Frontal cortex (tissue), 4 donors: ENCODE data around the gene ADGRD1. TPM values are rescaled to one million over a fixed set of nuclear protein-coding genes. Genes with fewer than 3 reads are reported as not detected.

ENCODE experiments used
- DNase-seq, 2 donors: peaks; one replicate each; pipeline ENCODE4 v3.0.0; 2012; ENCODE audit warnings: low spot score in 2 of 2
- FAIRE-seq: peaks from 2 replicates; lab custom pipeline; 2012; peaks lifted over from hg19 to GRCh38; lab: Jason Lieb, UNC
- total RNA-seq: library from RNA; depleted of rRNA; stranded (reverse); fragments of >200 nt; gene quantifications from one replicate; pipeline ENCODE4 v1.2.3, GENCODE V29; 2014
- donor health status: control.
- donor health status: control.
- donor health status: control.

Gene ADGRD1
- total RNA-seq, 1 donor from 2014 or later = 4.5 TPM

GRCh38 chr12:130960787-130961186 is 7.1 kb downstream of the ADGRD1 start:
- FAIRE-seq (no peak), DNase-seq (no peak)

- FAIRE-seq (no peak), DNase-seq (no peak)
Observed at GRCh38 chr12:130961921-130962451, 8.3 kb downstream of the ADGRD1 start.

- FAIRE-seq (no peak), DNase-seq (no peak)
Observed at GRCh38 chr12:130965214-130965613, 11.5 kb downstream of the ADGRD1 start.

GRCh38 chr12:130965668-130966067 is 12.0 kb downstream of the ADGRD1 start:
- FAIRE-seq (no peak), DNase-seq (no peak)

GRCh38 chr12:130966443-130967030 is 12.8 kb downstream of the ADGRD1 start:
- DNase-seq (no peak), FAIRE-seq (no peak)

GRCh38 chr12:130967636-130968035 is 13.9 kb downstream of the ADGRD1 start:
- DNase-seq (no peak), FAIRE-seq (no peak)

GRCh38 chr12:130968611-130969010 is 14.9 kb downstream of the ADGRD1 start:
- no peak for FAIRE-seq
- DNase-seq = no peak

GRCh38 chr12:130969223-130969622 is 15.5 kb downstream of the ADGRD1 start:
- DNase-seq = no peak
- FAIRE-seq = no peak

GRCh38 chr12:130970165-130970907 is 16.6 kb downstream of the ADGRD1 start:
- DNase-seq = no peak
- FAIRE-seq = no peak

GRCh38 chr12:130970908-130971233 is 17.2 kb downstream of the ADGRD1 start:
- no peak for DNase-seq
- no peak for FAIRE-seq

GRCh38 chr12:130971925-130972585 is 18.3 kb downstream of the ADGRD1 start:
- no peak for DNase-seq
- no peak for FAIRE-seq

- FAIRE-seq = no peak
- DNase-seq = no peak
Observed at GRCh38 chr12:130972586-130972950, 18.9 kb downstream of the ADGRD1 start.

GRCh38 chr12:130973109-130973508 is 19.4 kb downstream of the ADGRD1 start:
- no peak for FAIRE-seq
- DNase-seq = no peak

- no peak for FAIRE-seq
- no peak for DNase-seq
Observed at GRCh38 chr12:130973906-130974305, 20.2 kb downstream of the ADGRD1 start.

GRCh38 chr12:130975116-130975515 is 21.4 kb downstream of the ADGRD1 start:
- DNase-seq = no peak
- FAIRE-seq = no peak

- FAIRE-seq = no peak
- no peak for DNase-seq
Observed at GRCh38 chr12:130976171-130976720, 22.5 kb downstream of the ADGRD1 start.

GRCh38 chr12:130977046-130977742 is 23.5 kb downstream of the ADGRD1 start:
- DNase-seq = no peak
- FAIRE-seq = no peak

GRCh38 chr12:130977743-130978095 is 24.0 kb downstream of the ADGRD1 start:
- FAIRE-seq (no peak), DNase-seq (no peak)

- DNase-seq = no peak
- FAIRE-seq = no peak
Observed at GRCh38 chr12:130978785-130979184, 25.1 kb downstream of the ADGRD1 start.

GRCh38 chr12:130981074-130981742 is 27.5 kb downstream of the ADGRD1 start:
- FAIRE-seq (no peak), DNase-seq (no peak)
